ENCODE data around the gene TET2. TPM values are rescaled to one million over a fixed set of nuclear protein-coding genes. Genes with fewer than 3 reads are reported as not detected.

TET2 gene
- total RNA-seq: 3.3 and 5.4 TPM in 2 replicates

GRCh38 chr4:105146276-105147015 is at the start of gene TET2:
Gene TET2 (plus strand): TSS chr4:105146876. CDS start chr4:105233943, 87,067 bp downstream.

Measured in pericardium fibroblast (primary cell).